ENCODE data around the gene LRP6.
"Not testable (repeated sequence)": the region's sequence is repeated elsewhere in the genome, so short reads cannot be mapped to it uniquely, and the experiment has no call there.

The LRP6 gene

GRCh38 chr12:12266873-12267741, at the start of gene LRP6:
Gene LRP6 (minus strand): TSS chr12:12267044. CDS start chr12:12266735, 309 bp downstream.
- peak; percentile 93 for DNase-seq

DNA sequence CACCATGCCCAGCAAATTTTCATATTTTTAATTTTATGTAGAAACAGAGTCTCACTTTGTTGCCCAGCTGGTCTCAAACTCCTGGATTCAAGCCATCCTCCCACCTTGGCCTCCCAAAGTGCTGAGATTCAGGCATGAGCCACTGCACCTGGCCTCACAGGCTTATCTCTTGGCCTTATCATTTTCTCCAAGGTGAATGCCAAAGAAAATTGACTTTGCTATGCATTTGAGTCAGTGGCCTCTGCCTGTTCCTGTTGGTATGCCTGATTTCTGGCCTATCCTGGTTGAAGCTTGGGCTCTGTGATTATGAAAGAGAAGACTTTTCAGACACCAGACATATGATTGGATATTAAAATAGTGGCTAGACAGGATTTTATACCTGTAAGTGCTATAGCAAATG, 49.0 kb upstream of the LRP6 start:
- DNase-seq: no peak

- DNase-seq: not testable (repeated sequence)
These were observed 43.9 kb upstream of the LRP6 start for GRCh38 chr12:12310695-12311094.

GRCh38 chr12:12305568-12306300, 38.9 kb upstream of the LRP6 start:
- DNase-seq: no peak

DNA sequence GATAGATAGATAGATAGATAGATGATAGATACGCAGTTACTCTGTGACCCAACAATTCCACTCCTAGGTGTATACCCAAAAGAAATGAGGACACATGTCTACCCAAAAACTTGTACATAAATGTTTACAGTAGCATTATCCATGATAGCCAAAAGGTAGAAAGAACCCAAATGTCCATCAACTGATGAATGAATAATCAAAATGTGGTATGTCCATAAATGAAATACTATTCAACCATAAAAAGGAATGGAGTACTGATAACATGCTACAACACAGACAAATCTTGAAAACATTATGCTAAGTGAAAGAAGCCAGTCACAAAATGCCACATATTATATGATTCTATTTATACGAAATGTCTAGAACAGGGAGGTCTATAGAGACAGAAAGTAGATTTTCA, 36.1 kb upstream of the LRP6 start:
- no peak for DNase-seq

DNA sequence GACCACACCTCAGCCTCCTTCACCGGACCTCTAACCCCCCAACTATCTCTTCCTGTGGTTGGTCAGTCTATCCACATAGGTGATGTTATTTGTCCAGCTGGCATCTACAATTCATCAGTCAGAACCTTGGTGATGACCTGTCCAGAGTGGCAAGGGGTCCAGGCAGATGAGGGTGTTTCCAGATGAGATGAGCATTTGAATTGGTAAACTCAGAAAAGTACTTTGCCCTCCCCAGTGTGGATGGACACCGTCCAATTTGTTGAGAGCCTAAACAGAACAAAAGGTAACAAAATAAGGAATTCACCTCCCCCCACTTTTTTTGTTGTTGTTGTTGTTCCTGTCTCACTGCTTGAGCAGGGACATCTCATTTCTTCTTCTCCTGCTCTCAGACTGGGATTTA, 34.3 kb upstream of the LRP6 start:
- no peak for DNase-seq

- DNase-seq: no peak
These were observed 30.5 kb upstream of the LRP6 start for GRCh38 chr12:12297201-12297830.

DNA sequence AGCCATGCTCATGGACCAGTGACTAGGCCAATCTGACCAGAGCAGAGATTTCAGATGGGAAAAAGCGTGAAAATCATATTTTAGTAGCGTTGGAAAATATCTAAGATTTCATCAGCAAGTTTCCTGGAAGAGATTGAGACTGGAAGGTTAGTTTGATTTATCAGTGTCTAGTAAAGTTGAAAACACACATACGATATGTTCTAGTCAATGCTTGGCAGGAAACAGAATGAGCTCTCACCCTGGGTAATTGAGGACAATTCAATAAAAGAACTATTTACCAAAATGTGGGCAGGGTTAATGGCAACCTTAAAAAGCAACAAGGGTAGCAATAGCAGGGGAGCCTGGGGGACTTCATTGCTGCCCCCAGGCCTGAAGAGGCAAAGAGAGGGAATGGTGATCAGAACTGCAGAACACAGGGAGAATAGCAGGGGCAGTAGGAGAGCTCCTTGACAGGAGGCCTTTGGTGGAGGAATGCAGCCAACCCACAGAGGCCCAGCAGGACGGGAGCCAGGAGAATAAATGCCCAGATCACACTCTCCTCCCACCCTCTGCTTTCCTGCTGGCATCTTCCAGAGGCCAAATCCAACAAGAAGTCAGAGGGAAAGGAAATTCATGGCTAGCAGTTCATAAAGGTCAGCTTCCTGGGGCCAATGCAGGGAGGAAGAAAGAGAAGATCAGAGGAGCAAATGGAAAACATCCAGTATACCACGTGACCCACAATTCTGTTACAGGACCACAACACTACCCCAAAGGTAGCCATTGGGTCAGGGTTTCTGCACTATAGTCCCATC, 27.6 kb upstream of the LRP6 start:
- DNase-seq: no peak

GRCh38 chr12:12290206-12290605, 23.4 kb upstream of the LRP6 start:
- DNase-seq: no peak

DNA sequence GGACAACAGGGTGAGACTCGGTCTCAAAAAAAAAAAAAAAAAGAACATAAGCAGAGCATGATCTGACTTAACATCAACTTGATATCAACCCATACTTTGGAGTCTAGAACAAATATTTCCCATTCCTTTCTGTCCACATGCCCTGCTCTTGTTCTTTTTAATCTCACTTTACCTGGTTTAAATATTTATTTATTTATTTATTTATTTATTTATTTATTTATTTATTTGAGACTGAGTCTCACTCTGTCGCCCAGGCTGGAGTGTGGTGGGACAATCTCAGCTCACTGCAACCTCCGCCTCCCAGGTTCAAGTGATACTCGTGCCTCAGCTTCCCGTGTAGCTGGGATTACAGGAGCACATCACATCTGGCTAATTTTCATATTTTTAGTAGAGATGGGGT, 19.6 kb upstream of the LRP6 start:
- DNase-seq: no peak

GRCh38 chr12:12282761-12283425, 16.0 kb upstream of the LRP6 start:
- no peak for DNase-seq

GRCh38 chr12:12282202-12282601, 15.4 kb upstream of the LRP6 start:
- DNase-seq: no peak

DNA sequence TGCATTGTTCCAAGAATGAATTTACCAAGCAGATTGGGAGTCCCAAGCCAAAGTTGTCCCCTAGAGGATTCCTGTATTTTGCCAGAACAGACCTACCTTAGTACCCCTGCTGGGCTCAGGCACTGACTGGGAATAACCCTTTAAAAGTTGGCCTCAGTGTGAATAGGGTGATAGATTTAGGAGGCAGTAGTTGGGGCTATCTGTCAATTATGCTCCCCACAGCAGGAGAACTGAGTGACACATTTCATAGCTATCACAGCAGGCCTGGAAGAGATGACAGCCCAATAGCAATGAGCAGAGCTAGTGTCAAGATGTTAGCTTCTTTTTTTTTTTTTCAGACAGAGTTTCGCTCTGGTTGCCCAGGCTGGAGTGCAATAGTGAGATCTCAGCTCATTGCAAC, 14.3 kb upstream of the LRP6 start:
- no peak for DNase-seq

DNA sequence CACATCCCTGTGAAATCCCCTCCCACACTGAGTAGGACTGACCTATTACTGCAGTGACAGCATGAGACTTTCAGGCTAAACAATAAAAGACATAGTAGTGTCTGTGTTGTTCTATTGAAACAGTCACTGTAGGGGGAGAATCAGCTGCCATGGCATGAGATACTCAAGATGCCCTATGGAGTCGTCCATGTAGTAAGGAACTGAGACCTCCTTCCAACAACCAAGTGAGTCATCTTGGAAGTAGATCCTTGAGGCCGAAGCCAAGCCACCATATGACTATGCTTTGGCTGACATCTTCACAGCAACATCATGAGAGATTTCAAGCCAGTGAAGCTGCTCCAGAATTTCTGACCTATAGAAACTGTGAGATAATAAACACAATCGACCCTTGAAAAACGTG, 12.1 kb upstream of the LRP6 start:
- DNase-seq: no peak

DNA sequence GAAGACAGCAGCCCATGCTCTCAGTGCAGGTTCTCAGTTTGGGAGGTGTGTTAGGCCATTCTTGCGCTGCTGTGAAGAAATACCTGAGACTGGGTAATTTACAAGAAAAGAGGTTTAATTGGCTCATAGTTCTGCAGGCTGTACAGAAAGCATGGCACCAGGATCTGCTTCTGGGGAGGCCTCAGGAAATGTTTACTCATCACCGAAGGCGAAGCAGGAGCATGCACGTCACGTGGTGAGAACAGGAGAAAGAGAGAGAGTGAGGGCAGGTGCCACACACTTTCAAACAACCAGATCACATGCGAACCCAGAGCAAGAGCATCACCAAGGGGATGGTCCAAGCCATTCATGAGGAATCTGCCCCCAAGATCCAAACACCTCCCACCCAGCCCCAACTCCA, 9.0 kb upstream of the LRP6 start:
- no peak for DNase-seq

DNA sequence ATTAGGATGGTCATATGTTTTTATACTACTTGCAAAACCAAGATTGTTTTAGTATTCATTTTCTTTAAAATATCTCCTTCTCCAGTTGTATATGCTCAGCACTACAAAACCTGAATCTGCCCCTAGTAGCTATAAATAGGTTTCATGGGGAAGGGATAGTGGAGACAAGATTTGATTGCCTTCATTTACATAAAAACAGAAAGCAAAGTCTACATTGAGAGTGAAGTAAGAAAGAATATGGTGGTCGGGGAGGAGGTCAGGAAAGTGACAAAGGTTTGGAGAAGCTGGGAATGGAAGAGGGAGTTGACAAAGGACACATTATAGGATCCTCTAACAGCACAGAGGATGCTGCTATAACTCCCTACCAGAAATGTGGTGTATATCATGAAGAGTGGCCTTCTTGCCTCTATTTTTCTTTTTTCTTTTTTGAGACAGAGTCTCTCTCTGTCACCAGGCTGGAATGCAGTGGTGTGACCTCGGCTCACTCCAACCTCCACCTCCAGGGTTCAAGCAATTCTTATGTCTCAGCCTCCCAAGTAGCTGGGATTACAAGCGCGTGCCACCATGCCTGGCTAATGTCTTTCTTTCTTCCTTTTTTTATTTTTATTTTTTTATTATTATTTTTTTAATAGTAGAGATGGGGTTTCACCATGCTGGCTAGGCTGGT, 6.6 kb upstream of the LRP6 start:
- no peak for DNase-seq

GRCh38 chr12:12272869-12273268, 6.0 kb upstream of the LRP6 start:
- DNase-seq: no peak

GRCh38 chr12:12270226-12270625, 3.4 kb upstream of the LRP6 start:
- DNase-seq: no peak

DNA sequence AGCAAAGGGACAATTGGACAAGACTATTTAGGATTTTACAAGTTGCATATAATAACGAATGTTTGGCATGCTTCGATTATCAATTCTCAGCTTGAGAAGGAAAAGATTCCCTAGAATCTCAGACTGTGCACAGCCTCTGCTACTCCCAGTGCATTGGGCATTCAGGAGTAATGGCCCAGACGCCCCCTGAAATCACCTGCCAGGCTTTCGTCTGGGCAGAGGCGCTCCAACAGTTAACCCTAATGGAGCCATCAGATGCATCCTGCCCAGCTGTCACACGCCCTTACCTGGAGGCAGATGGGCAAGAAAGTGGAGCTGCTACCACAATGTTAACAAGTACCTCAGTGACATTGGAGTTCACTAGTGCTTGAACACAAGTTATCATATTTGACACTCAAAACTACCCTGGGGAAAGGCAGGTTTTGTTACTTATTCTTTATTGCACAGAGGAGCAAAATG, 927 bp upstream of the LRP6 start:
- peak; percentile 57 for DNase-seq

GRCh38 chr12:12266389-12266872, 413 bp downstream of the LRP6 start:
- peak; percentile 75 for DNase-seq

GRCh38 chr12:12265571-12266388, 1.1 kb downstream of the LRP6 start:
- DNase-seq: peak; percentile 54

All from NCI-H82 (cell line).